Muscle of leg (tissue), 11 donors: Measurements from ENCODE around the gene BRINP3. TPM values are rescaled to one million over a fixed set of nuclear protein-coding genes. Genes with fewer than 3 reads are reported as not detected.
A peak's percentile ranks its signal among the peaks of the same experiment; 100 is the strongest.
"Not testable (repeated sequence)": the region's sequence is repeated elsewhere in the genome, so short reads cannot be mapped to it uniquely, and the experiment has no call there.

Experiments
- DNase-seq: peaks from one replicate; pipeline ENCODE4 v3.0.0; 2013
- H3K27ac ChIP-seq: one replicate; pipeline ENCODE4 v1.5.1; 2013; ENCODE audit warnings: mild to moderate bottlenecking, low read length, control low read depth
- H3K27me3 ChIP-seq: one replicate; pipeline ENCODE4 v1.6.1; 2013; ENCODE audit warnings: low read length; ENCODE audit not compliant: control insufficient read depth, insufficient read depth
- H3K36me3 ChIP-seq: one replicate; pipeline ENCODE4 v1.6.1; 2013; ENCODE audit warnings: low read length; ENCODE audit not compliant: control insufficient read depth, insufficient read depth
- H3K4me1 ChIP-seq: one replicate; pipeline ENCODE4 v1.6.1; 2013; ENCODE audit warnings: low read length; ENCODE audit not compliant: control insufficient read depth, insufficient read depth
- H3K4me3 ChIP-seq: one replicate; pipeline ENCODE4 v1.5.1; 2013; ENCODE audit warnings: low read length, control low read depth
- H3K9me3 ChIP-seq: replicated peaks from 2 replicates; pipeline ENCODE4 v1.6.1; 2013; ENCODE audit warnings: low read depth, low read length; ENCODE audit not compliant: control insufficient read depth
- WGBS: methylation state at CpG from one replicate; pipeline ENCODE4 v1.1.5; 2013; ENCODE audit warnings: missing lambda C conversion rate; ENCODE audit not compliant: insufficient coverage; 5-methylcytosine and 5-hydroxymethylcytosine counted together
- polyA plus RNA-seq, 8 donors: library from polyadenylated mRNA; unstranded; fragments of 120-200 nt; gene quantifications; one replicate each; pipeline versions ENCODE4 v1.2.1 to v1.2.3, GENCODE V29; 2013; ENCODE audit warnings: inconsistent platforms in 1 of 8, low replicate concordance in 1 of 8; ENCODE audit not compliant: insufficient read length in 8 of 8, insufficient read depth in 1 of 8
- total RNA-seq: library from RNA; stranded (reverse); fragments of 120-200 nt; gene quantifications from one replicate; pipeline ENCODE4 v1.2.4, GENCODE V29; 2013

Gene BRINP3
- total and polyA plus RNA-seq, 9 donors = 1.7 to 11.1 (median 2.5) TPM

- DNase-seq = peak; percentile 43
- H3K4me3 ChIP-seq = no peak overlapping the region
- WGBS = no CpG with 5 or more reads among the region's 1 CpG
Observed at GRCh38 chr1:190140644-190141043, 337.0 kb downstream of the BRINP3 start.

GRCh38 chr1:190138702-190139101 lies 339.0 kb downstream of the BRINP3 start:
- Histone ChIP-seq H3K4me3 (no peak overlapping the region), H3K9me3 (no peaks in the 10 kb centered on the region), H3K4me1 (no peaks in the 10 kb centered on the region), H3K36me3 (no peaks in the 10 kb centered on the region), H3K27ac (no peak overlapping the region), H3K27me3 (no peaks in the 10 kb centered on the region)
- WGBS = 100% methylated on average over 1 of the region's 1 CpG
- DNase-seq = no peak

More at GRCh38 chr1:190140644-190141043, 337.0 kb downstream of the BRINP3 start:
- Histone ChIP-seq H3K9me3 (no peaks in the 10 kb centered on the region), H3K36me3 (no peaks in the 10 kb centered on the region), H3K27ac (no peak overlapping the region), H3K27me3 (no peaks in the 10 kb centered on the region), H3K4me1 (no peaks in the 10 kb centered on the region)

GRCh38 chr1:190138266-190138665 lies 339.4 kb downstream of the BRINP3 start:
- Histone ChIP-seq H3K4me1 (no peaks in the 10 kb centered on the region), H3K27ac (no peak overlapping the region), H3K9me3 (no peaks in the 10 kb centered on the region), H3K27me3 (no peaks in the 10 kb centered on the region), H3K4me3 (no peak overlapping the region), H3K36me3 (no peaks in the 10 kb centered on the region)
- DNase-seq = no peak
- 45% methylated on average over 2 of the region's 2 CpGs for WGBS

- no CpG with 5 or more reads among the region's 1 CpG for WGBS
- no peaks in the 10 kb centered on the region for H3K36me3 ChIP-seq
- H3K27ac ChIP-seq = no peak overlapping the region
- H3K4me3 ChIP-seq = no peak overlapping the region
- DNase-seq = peak; percentile 23
- no peaks in the 10 kb centered on the region for H3K4me1 ChIP-seq
- no peaks in the 10 kb centered on the region for H3K27me3 ChIP-seq
- H3K9me3 ChIP-seq = no peaks in the 10 kb centered on the region
Observed at GRCh38 chr1:190129366-190129765, 348.3 kb downstream of the BRINP3 start.

- Histone ChIP-seq H3K4me3 (no peak overlapping the region), H3K4me1 (no peaks in the 10 kb centered on the region), H3K36me3 (no peaks in the 10 kb centered on the region), H3K27me3 (no peaks in the 10 kb centered on the region), H3K27ac (no peak overlapping the region), H3K9me3 (no peaks in the 10 kb centered on the region)
- DNase-seq = no peak
- WGBS = no CpG with 5 or more reads among the region's 2 CpGs
Observed at GRCh38 chr1:190126728-190127127, 350.9 kb downstream of the BRINP3 start.

GRCh38 chr1:190124068-190124467 lies 353.6 kb downstream of the BRINP3 start:
- Histone ChIP-seq H3K27ac (no peak overlapping the region), H3K36me3 (no peaks in the 10 kb centered on the region), H3K27me3 (no peaks in the 10 kb centered on the region), H3K9me3 (no peaks in the 10 kb centered on the region), H3K4me3 (no peak overlapping the region), H3K4me1 (no peaks in the 10 kb centered on the region)
- WGBS = no CpG with 5 or more reads among the region's 3 CpGs
- no peak for DNase-seq

- not testable (repeated sequence) for H3K27ac ChIP-seq, H3K27me3 ChIP-seq, H3K36me3 ChIP-seq, H3K4me1 ChIP-seq, H3K9me3 ChIP-seq, H3K4me3 ChIP-seq, DNase-seq
- WGBS = no CpG with 5 or more reads among the region's 11 CpGs
Observed at GRCh38 chr1:190120564-190120963, 357.1 kb downstream of the BRINP3 start.

GRCh38 chr1:190119683-190120082 lies 358.0 kb downstream of the BRINP3 start:
- WGBS = no CpG with 5 or more reads among the region's 2 CpGs
- no peaks in the 10 kb centered on the region for H3K27me3 ChIP-seq
- no peaks in the 10 kb centered on the region for H3K36me3 ChIP-seq
- no peaks in the 10 kb centered on the region for H3K4me1 ChIP-seq
- no peak for DNase-seq
- H3K27ac ChIP-seq = no peak overlapping the region
- H3K9me3 ChIP-seq = no peaks in the 10 kb centered on the region
- no peak overlapping the region for H3K4me3 ChIP-seq

GRCh38 chr1:190116921-190117320 lies 360.7 kb downstream of the BRINP3 start:
- H3K4me1 ChIP-seq = no peaks in the 10 kb centered on the region
- no peak overlapping the region for H3K27ac ChIP-seq
- no peak for DNase-seq
- H3K27me3 ChIP-seq = no peaks in the 10 kb centered on the region
- no peaks in the 10 kb centered on the region for H3K9me3 ChIP-seq
- no peaks in the 10 kb centered on the region for H3K36me3 ChIP-seq
- no peak overlapping the region for H3K4me3 ChIP-seq

GRCh38 chr1:190104961-190105360 lies 372.7 kb downstream of the BRINP3 start:
- no peak overlapping the region for H3K4me3 ChIP-seq
- no peaks in the 10 kb centered on the region for H3K4me1 ChIP-seq
- no peak overlapping the region for H3K27ac ChIP-seq
- H3K36me3 ChIP-seq = no peaks in the 10 kb centered on the region
- WGBS = 50% methylated on average over 1 of the region's 1 CpG
- H3K27me3 ChIP-seq = no peaks in the 10 kb centered on the region
- no peaks in the 10 kb centered on the region for H3K9me3 ChIP-seq
- peak; percentile 24 for DNase-seq

- H3K27ac ChIP-seq = no peak overlapping the region
- no peaks in the 10 kb centered on the region for H3K9me3 ChIP-seq
- 83% methylated on average over 1 of the region's 5 CpGs for WGBS
- no peaks in the 10 kb centered on the region for H3K4me1 ChIP-seq
- no peak overlapping the region for H3K4me3 ChIP-seq
- no peak for DNase-seq
- H3K27me3 ChIP-seq = no peaks in the 10 kb centered on the region
- H3K36me3 ChIP-seq = no peaks in the 10 kb centered on the region
Observed at GRCh38 chr1:190102757-190103326, 374.8 kb downstream of the BRINP3 start.
